Measurements from ENCODE around the gene FASTKD3. TPM values are rescaled to one million over a fixed set of nuclear protein-coding genes. Genes with fewer than 3 reads are reported as not detected.
A peak's percentile ranks its signal among the peaks of the same experiment; 100 is the strongest.

The FASTKD3 gene
- polyA plus RNA-seq, 1 donor from 2014 or later: 27.8 TPM

DNA sequence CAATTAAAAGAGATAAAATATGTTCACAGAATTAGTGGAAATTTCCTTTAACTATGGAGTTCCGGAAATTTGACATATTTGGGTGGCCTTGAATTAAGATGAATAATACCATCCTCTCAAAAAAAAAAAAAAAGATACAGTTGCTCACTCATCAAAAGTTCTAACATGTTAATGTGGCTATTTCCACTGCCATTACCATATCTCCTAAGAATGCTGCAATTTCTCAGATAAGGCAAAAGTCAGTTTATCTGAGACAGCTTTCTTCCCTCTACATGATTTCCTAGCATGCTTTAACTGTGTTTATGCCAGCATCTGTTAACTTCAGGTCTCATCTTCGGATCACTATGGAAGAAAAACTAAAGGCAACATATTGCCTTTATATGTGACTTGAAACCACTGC is 2.6 kb downstream of the FASTKD3 start:
- Histone ChIP-seq H3K79me2 (replicated peaks; ENCODE audit: insufficient read depth, low read length) (peaks cover 19% of the 10 kb centered on the region), H3K4me2 (ENCODE audit: low read length) (no peak overlapping the region), H3K27me3 (ENCODE audit: insufficient read depth, low read depth, low read length) (no peaks in the 10 kb centered on the region), H3F3A (ENCODE audit: insufficient read depth, low read length, poor library complexity, severe bottlenecking) (no peaks in the 10 kb centered on the region), H4K20me1 (ENCODE audit: insufficient read depth) (no peaks in the 10 kb centered on the region), H3K27ac (ENCODE audit: low read length) (no peak overlapping the region), H3K9ac (ENCODE audit: low read length) (no peak overlapping the region), H3K4me3 (ENCODE audit: low read length) (peak overlapping the region; percentile 8), H3K9me3 (ENCODE audit: low read length) (no peaks in the 10 kb centered on the region), H3K36me3 (ENCODE audit: insufficient read depth, low read length) (peaks cover 13% of the 10 kb centered on the region), H2AFZ (ENCODE audit: low read depth, low read length) (no peak overlapping the region), H3K9me2 (ENCODE audit: insufficient read depth, low read length) (no peaks in the 10 kb centered on the region)
- no peak for TF ChIP-seq SMC3 (conservative IDR thresholded peaks at IDR 0.05; ENCODE audit: poor library complexity)
- no peak for TF ChIP-seq MXI1 (conservative IDR thresholded peaks at IDR 0.05; ENCODE audit: poor library complexity, severe bottlenecking)
- no peak for TF ChIP-seq EZH2 (IDR thresholded peaks at IDR 0.05; ENCODE audit: borderline replicate concordance, insufficient read depth, low read length, poor library complexity, severe bottlenecking)
- no peak for TF ChIP-seq TAF1 (IDR thresholded peaks at IDR 0.05; ENCODE audit: low read depth)

GRCh38 chr5:7857926-7858632 is 10.8 kb downstream of the FASTKD3 start:
- Histone ChIP-seq H3K36me3 (ENCODE audit: insufficient read depth, low read length) (peaks cover 19% of the 10 kb centered on the region), H3K4me3 (ENCODE audit: low read length) (no peak overlapping the region), H3K9me3 (ENCODE audit: low read length) (no peaks in the 10 kb centered on the region), H3K79me2 (replicated peaks; ENCODE audit: insufficient read depth, low read length) (no peaks in the 10 kb centered on the region), H3K27me3 (ENCODE audit: insufficient read depth, low read depth, low read length) (no peaks in the 10 kb centered on the region), H3K4me2 (ENCODE audit: low read length) (no peak overlapping the region), H3K9ac (ENCODE audit: low read length) (no peak overlapping the region), H3K27ac (ENCODE audit: low read length) (no peak overlapping the region), H4K20me1 (ENCODE audit: insufficient read depth) (no peaks in the 10 kb centered on the region), H3K9me2 (ENCODE audit: insufficient read depth, low read length) (no peaks in the 10 kb centered on the region), H3F3A (ENCODE audit: insufficient read depth, low read length, poor library complexity, severe bottlenecking) (no peaks in the 10 kb centered on the region), H2AFZ (ENCODE audit: low read depth, low read length) (no peak overlapping the region)
- TF ChIP-seq TAF1 (IDR thresholded peaks at IDR 0.05; ENCODE audit: low read depth): no peak
- TF ChIP-seq EZH2 (IDR thresholded peaks at IDR 0.05; ENCODE audit: borderline replicate concordance, insufficient read depth, low read length, poor library complexity, severe bottlenecking): no peak
- TF ChIP-seq RAD21 (conservative IDR thresholded peaks at IDR 0.05): no peak
- TF ChIP-seq POLR2AphosphoS5 (IDR thresholded peaks at IDR 0.05): no peak
- TF ChIP-seq, protein P1, sequence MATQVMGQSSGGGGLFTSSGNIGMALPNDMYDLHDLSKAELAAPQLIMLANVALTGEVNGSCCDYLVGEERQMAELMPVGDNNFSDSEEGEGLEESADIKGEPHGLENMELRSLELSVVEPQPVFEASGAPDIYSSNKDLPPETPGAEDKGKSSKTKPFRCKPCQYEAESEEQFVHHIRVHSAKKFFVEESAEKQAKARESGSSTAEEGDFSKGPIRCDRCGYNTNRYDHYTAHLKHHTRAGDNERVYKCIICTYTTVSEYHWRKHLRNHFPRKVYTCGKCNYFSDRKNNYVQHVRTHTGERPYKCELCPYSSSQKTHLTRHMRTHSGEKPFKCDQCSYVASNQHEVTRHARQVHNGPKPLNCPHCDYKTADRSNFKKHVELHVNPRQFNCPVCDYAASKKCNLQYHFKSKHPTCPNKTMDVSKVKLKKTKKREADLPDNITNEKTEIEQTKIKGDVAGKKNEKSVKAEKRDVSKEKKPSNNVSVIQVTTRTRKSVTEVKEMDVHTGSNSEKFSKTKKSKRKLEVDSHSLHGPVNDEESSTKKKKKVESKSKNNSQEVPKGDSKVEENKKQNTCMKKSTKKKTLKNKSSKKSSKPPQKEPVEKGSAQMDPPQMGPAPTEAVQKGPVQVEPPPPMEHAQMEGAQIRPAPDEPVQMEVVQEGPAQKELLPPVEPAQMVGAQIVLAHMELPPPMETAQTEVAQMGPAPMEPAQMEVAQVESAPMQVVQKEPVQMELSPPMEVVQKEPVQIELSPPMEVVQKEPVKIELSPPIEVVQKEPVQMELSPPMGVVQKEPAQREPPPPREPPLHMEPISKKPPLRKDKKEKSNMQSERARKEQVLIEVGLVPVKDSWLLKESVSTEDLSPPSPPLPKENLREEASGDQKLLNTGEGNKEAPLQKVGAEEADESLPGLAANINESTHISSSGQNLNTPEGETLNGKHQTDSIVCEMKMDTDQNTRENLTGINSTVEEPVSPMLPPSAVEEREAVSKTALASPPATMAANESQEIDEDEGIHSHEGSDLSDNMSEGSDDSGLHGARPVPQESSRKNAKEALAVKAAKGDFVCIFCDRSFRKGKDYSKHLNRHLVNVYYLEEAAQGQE (IDR thresholded peaks at IDR 0.05; ENCODE audit: borderline replicate concordance): no peak
- no peak for TF ChIP-seq EP300 (conservative IDR thresholded peaks at IDR 0.05; ENCODE audit: poor library complexity, severe bottlenecking)
- no peak for TF ChIP-seq MXI1 (conservative IDR thresholded peaks at IDR 0.05; ENCODE audit: poor library complexity, severe bottlenecking)
- TF ChIP-seq SMC3 (conservative IDR thresholded peaks at IDR 0.05; ENCODE audit: poor library complexity): no peak
- TF ChIP-seq, protein P2, sequence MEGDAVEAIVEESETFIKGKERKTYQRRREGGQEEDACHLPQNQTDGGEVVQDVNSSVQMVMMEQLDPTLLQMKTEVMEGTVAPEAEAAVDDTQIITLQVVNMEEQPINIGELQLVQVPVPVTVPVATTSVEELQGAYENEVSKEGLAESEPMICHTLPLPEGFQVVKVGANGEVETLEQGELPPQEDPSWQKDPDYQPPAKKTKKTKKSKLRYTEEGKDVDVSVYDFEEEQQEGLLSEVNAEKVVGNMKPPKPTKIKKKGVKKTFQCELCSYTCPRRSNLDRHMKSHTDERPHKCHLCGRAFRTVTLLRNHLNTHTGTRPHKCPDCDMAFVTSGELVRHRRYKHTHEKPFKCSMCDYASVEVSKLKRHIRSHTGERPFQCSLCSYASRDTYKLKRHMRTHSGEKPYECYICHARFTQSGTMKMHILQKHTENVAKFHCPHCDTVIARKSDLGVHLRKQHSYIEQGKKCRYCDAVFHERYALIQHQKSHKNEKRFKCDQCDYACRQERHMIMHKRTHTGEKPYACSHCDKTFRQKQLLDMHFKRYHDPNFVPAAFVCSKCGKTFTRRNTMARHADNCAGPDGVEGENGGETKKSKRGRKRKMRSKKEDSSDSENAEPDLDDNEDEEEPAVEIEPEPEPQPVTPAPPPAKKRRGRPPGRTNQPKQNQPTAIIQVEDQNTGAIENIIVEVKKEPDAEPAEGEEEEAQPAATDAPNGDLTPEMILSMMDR (IDR thresholded peaks at IDR 0.05; ENCODE audit: poor library complexity, severe bottlenecking): no peak
